Stomach (tissue), 9 donors: ENCODE data around the gene CREBBP. TPM values are rescaled to one million over a fixed set of nuclear protein-coding genes. Genes with fewer than 3 reads are reported as not detected.

Experiments used
- DNase-seq, 2 donors: peaks; one replicate each; pipeline versions ENCODE4 v3.0.0 to v3.0.0-alpha.2; 2013 to 2019
- H3K27ac ChIP-seq, 5 donors: fragments of 200-600 bp in 4 of 5; sonication (generic) in 4 of 5; one replicate each; pipeline ENCODE4 v1.5.1; 2013 to 2019; ENCODE audit warnings: mild to moderate bottlenecking in 1 of 5, moderate library complexity in 1 of 5
- H3K27me3 ChIP-seq, 3 donors: fragments of 200-600 bp; sonication (generic); one replicate each; pipeline ENCODE4 v1.5.1; 2017 to 2019; ENCODE audit warnings: mixed run types in 1 of 3
- H3K36me3 ChIP-seq, 4 donors: fragments of 200-600 bp; sonication (generic); 1 replicate in 3 of 4; 2 replicates in 1 of 4; pipeline ENCODE4 v1.5.1; 2016 to 2019
- H3K4me1 ChIP-seq, 4 donors: fragments of 200-600 bp; sonication (generic); one replicate each; pipeline ENCODE4 v1.5.1; 2016 to 2019
- H3K4me3 ChIP-seq, 4 donors: fragments of 200-600 bp; sonication (generic) in 3 of 4; one replicate each; pipeline ENCODE4 v1.5.1; 2016 to 2019; ENCODE audit warnings: mild to moderate bottlenecking in 1 of 4
- H3K9me3 ChIP-seq, 4 donors: fragments of 200-600 bp; sonication (generic); one replicate each; pipeline ENCODE4 v1.5.1; 2016 to 2019
- CTCF ChIP-seq, 7 experiments: fragments of 450-650 bp in 4 of 7; fragments of 200-600 bp in 3 of 7; sonication (generic) in 3 of 7; IDR thresholded peaks; one replicate each; pipeline ENCODE4 v1.5.1; 2016 to 2019; ENCODE audit warnings: antibody characterized with exemption in 7 of 7, control low read depth in 2 of 7, mild to moderate bottlenecking in 1 of 7
- EP300 ChIP-seq: sonication (generic); formaldehyde crosslinking; IDR thresholded peaks from one replicate; pipeline ENCODE4 v1.6.1; 2017; ENCODE audit warnings: antibody characterized with exemption
- POLR2A ChIP-seq, 4 donors: fragments of 450-650 bp; IDR thresholded peaks; one replicate each; pipeline ENCODE4 v1.6.1; 2016; ENCODE audit warnings: antibody characterized with exemption in 4 of 4, control low read depth in 2 of 4, mild to moderate bottlenecking in 1 of 4, moderate library complexity in 1 of 4
- POLR2AphosphoS5 ChIP-seq, 3 donors: sonication (generic); formaldehyde crosslinking; IDR thresholded peaks; one replicate each; pipeline ENCODE4 v1.6.1; 2016; ENCODE audit warnings: antibody characterized with exemption in 3 of 3
- WGBS, 5 donors: extraction: QIAGEN DNeasy Blood & Tissue Kit in 3 of 5; methylation state at CpG; one replicate each; pipeline versions ENCODE4 v1.1.5 to v1.1.7; 2013 to 2018; 5-methylcytosine and 5-hydroxymethylcytosine counted together
- intact Hi-C: fragments of 100-400 bp; cut with DNase I; formaldehyde crosslinking; loops from one replicate; pipeline ENCODE4 v1.15.1; 2023; ENCODE audit warnings: low total_unique reads
- polyA plus RNA-seq, 3 donors: library from polyadenylated mRNA; stranded (reverse); fragments of 200-250 nt; gene quantifications; one replicate each; pipeline ENCODE4 v1.2.3, GENCODE V29; 2013
- total RNA-seq, 5 donors: library from RNA; depleted of rRNA; stranded (reverse); fragments of >200 nt; gene quantifications; one replicate each; pipeline versions ENCODE4 v1.1.0 to v1.2.3, GENCODE V29; 2014 to 2016
- donor health status: healthy with polysubstance abuse.
- donor health status: Bipolar disorder and iron deficiency.
- donor health status: healthy.

CREBBP gene
- total and polyA plus RNA-seq, 8 donors = 6.7 to 116 (median 75.9) TPM

GRCh38 chr16:3868967-3869366 lies 11.5 kb downstream of the CREBBP start:
- H3K27ac ChIP-seq = no peak overlapping the region
- no peak overlapping the region for H3K4me3 ChIP-seq
- H3K27me3 ChIP-seq = no peaks in the 10 kb centered on the region
- H3K4me1 ChIP-seq = peaks cover 51 to 100% (median 76%) of the 10 kb centered on the region in 4 donors
- intact Hi-C loops = no loop called here
- H3K9me3 ChIP-seq = no peaks in the 10 kb centered on the region
- DNase-seq = no peak
- TF ChIP-seq EP300 (no peak), POLR2AphosphoS5 (IDR thresholded peaks at IDR 0.05) (no peak)
- H3K36me3 ChIP-seq = no peaks in the 10 kb centered on the region
- 81 to 91% (median 85%) methylated on average over 3 of the region's 3 CpGs for WGBS, 5 donors

- DNase-seq = no peak
- no peaks in the 10 kb centered on the region for H3K36me3 ChIP-seq
- TF ChIP-seq POLR2AphosphoS5 (IDR thresholded peaks at IDR 0.05) (no peak), CTCF (IDR thresholded peaks at IDR 0.05) (no peak), EP300 (no peak), POLR2A (IDR thresholded peaks at IDR 0.05) (no peak)
- intact Hi-C loops = no loop called here
- WGBS, 5 donors = 72 to 87% (median 82%) methylated on average over 8 of the region's 8 CpGs
- H3K4me1 ChIP-seq = peaks cover 50 to 100% (median 76%) of the 10 kb centered on the region in 4 donors
- no peak overlapping the region for H3K4me3 ChIP-seq
- no peak overlapping the region for H3K27ac ChIP-seq
- H3K9me3 ChIP-seq = no peaks in the 10 kb centered on the region
- no peaks in the 10 kb centered on the region for H3K27me3 ChIP-seq
These were observed 12.0 kb downstream of the CREBBP start for GRCh38 chr16:3868556-3868955.

GRCh38 chr16:3866703-3867431 lies 13.6 kb downstream of the CREBBP start:
- H3K4me3 ChIP-seq = no peak overlapping the region
- TF ChIP-seq POLR2AphosphoS5 (IDR thresholded peaks at IDR 0.05) = no peak
- no peak for TF ChIP-seq CTCF (IDR thresholded peaks at IDR 0.05)
- no peak for TF ChIP-seq EP300
- TF ChIP-seq POLR2A (IDR thresholded peaks at IDR 0.05) = no peak
- no peak for DNase-seq
- intact Hi-C loops = no loop called here
- H3K9me3 ChIP-seq = no peaks in the 10 kb centered on the region
- peaks cover 47 to 100% (median 75%) of the 10 kb centered on the region in 4 donors for H3K4me1 ChIP-seq
- H3K27me3 ChIP-seq = no peaks in the 10 kb centered on the region
- peak overlapping the region in 1 of 5 donors; percentile 25 for H3K27ac ChIP-seq
- H3K36me3 ChIP-seq = no peaks in the 10 kb centered on the region
- 86 to 94% (median 88%) methylated on average over 4 of the region's 4 CpGs for WGBS, 5 donors

- Histone ChIP-seq H3K27me3 (no peaks in the 10 kb centered on the region), H3K9me3 (no peaks in the 10 kb centered on the region), H3K4me3 (no peak overlapping the region), H3K4me1 (peaks cover 47 to 99% (median 79%) of the 10 kb centered on the region in 4 donors), H3K27ac (no peak overlapping the region), H3K36me3 (no peaks in the 10 kb centered on the region)
- DNase-seq = no peak
- intact Hi-C loops = no loop called here
- 51 to 70% (median 61%) methylated on average over 3 of the region's 3 CpGs for WGBS, 5 donors
- no peak for TF ChIP-seq POLR2A (IDR thresholded peaks at IDR 0.05)
These were observed 15.3 kb downstream of the CREBBP start for GRCh38 chr16:3865241-3865640.

- 84 to 88% (median 85%) methylated on average over 5 of the region's 5 CpGs for whole genome bisulfite sequencing, 5 donors
- H3K4me3 ChIP-seq = no peak overlapping the region
- no peak overlapping the region for H3K27ac ChIP-seq
- DNase-seq = no peak
- H3K4me1 ChIP-seq = peaks cover 47 to 98% (median 78%) of the 10 kb centered on the region in 4 donors
- no peaks in the 10 kb centered on the region for H3K27me3 ChIP-seq
- intact Hi-C loops = no loop called here
- no peaks in the 10 kb centered on the region for H3K9me3 ChIP-seq
- H3K36me3 ChIP-seq = no peaks in the 10 kb centered on the region
- TF ChIP-seq POLR2AphosphoS5 (IDR thresholded peaks at IDR 0.05) (no peak), POLR2A (IDR thresholded peaks at IDR 0.05) (no peak), EP300 (no peak), CTCF (IDR thresholded peaks at IDR 0.05) (no peak)
These were observed 16.0 kb downstream of the CREBBP start for GRCh38 chr16:3864562-3864961.
